ENCODE measurements around the gene CCDC12. TPM values are rescaled to one million over a fixed set of nuclear protein-coding genes. Genes with fewer than 3 reads are reported as not detected.

The CCDC12 gene
- total and polyA plus RNA-seq, 4 donors = 34.2 to 129 (median 70.0) TPM

- TF ChIP-seq CTCF (IDR thresholded peaks at IDR 0.05; ENCODE audit: control extremely low read depth, extremely low read depth) = no peak
- peaks cover 0 to 6% (median 2%) of the 10 kb centered on the region in 4 donors for H3K36me3 ChIP-seq (ENCODE audit: control insufficient read depth in 4 of 4, insufficient read depth in 4 of 4, low read length in 4 of 4)
- peaks cover 0 to 16% (median 9%) of the 10 kb centered on the region in 5 donors for H3K4me1 ChIP-seq (ENCODE audit: control insufficient read depth in 5 of 5, insufficient read depth in 5 of 5, low read length in 5 of 5)
- peaks cover 0 to 4% (median 0%) of the 10 kb centered on the region in 3 donors for H3K27me3 ChIP-seq (ENCODE audit: control insufficient read depth in 3 of 3, insufficient read depth in 3 of 3, low read length in 2 of 3)
- ATAC-seq (ENCODE audit: insufficient read depth, low FRiP score) (no peak), DNase-seq (no peak)
- WGBS, 2 donors = 84 to 86% methylated on average over 3 of the region's 3 CpGs
- H3K9ac ChIP-seq (ENCODE audit: insufficient read depth in 1 of 2, low read length in 2 of 2) = no peak overlapping the region
- H3K4me3 ChIP-seq = no peak overlapping the region
- H3K27ac ChIP-seq (ENCODE audit: low read depth in 1 of 2, low read length in 1 of 2) = no peak overlapping the region
- no peaks in the 10 kb centered on the region for H3K9me3 ChIP-seq (ENCODE audit: control insufficient read depth in 4 of 4, insufficient read depth in 3 of 4, low read length in 3 of 4)
Observed at GRCh38 chr3:46901061-46901460, 75.5 kb downstream of the CCDC12 start.

GRCh38 chr3:46900356-46900755 is 76.2 kb downstream of the CCDC12 start:
- Histone ChIP-seq H3K4me3 (no peak overlapping the region), H3K27me3 (ENCODE audit: control insufficient read depth in 3 of 3, insufficient read depth in 3 of 3, low read length in 2 of 3) (peaks cover 0 to 4% (median 0%) of the 10 kb centered on the region in 3 donors), H3K9ac (ENCODE audit: insufficient read depth in 1 of 2, low read length in 2 of 2) (no peak overlapping the region), H3K36me3 (ENCODE audit: control insufficient read depth in 4 of 4, insufficient read depth in 4 of 4, low read length in 4 of 4) (peaks cover 0 to 6% (median 2%) of the 10 kb centered on the region in 4 donors), H3K4me1 (ENCODE audit: control insufficient read depth in 5 of 5, insufficient read depth in 5 of 5, low read length in 5 of 5) (peaks cover 0 to 16% (median 12%) of the 10 kb centered on the region in 5 donors), H3K27ac (ENCODE audit: low read depth in 1 of 2, low read length in 1 of 2) (no peak overlapping the region), H3K9me3 (ENCODE audit: control insufficient read depth in 4 of 4, insufficient read depth in 3 of 4, low read length in 3 of 4) (no peaks in the 10 kb centered on the region)
- no peak for TF ChIP-seq CTCF (IDR thresholded peaks at IDR 0.05; ENCODE audit: control extremely low read depth, extremely low read depth)
- WGBS, 2 donors = 89 to 93% methylated on average over 6 of the region's 6 CpGs
- ATAC-seq (ENCODE audit: insufficient read depth, low FRiP score) (no peak), DNase-seq (no peak)

- Histone ChIP-seq H3K27me3 (ENCODE audit: control insufficient read depth in 3 of 3, insufficient read depth in 3 of 3, low read length in 2 of 3) (peaks cover 0 to 4% (median 0%) of the 10 kb centered on the region in 3 donors), H3K9ac (ENCODE audit: insufficient read depth in 1 of 2, low read length in 2 of 2) (no peak overlapping the region), H3K36me3 (ENCODE audit: control insufficient read depth in 4 of 4, insufficient read depth in 4 of 4, low read length in 4 of 4) (peaks cover 0 to 6% (median 2%) of the 10 kb centered on the region in 4 donors), H3K27ac (ENCODE audit: low read depth in 1 of 2, low read length in 1 of 2) (no peak overlapping the region), H3K4me3 (no peak overlapping the region), H3K9me3 (ENCODE audit: control insufficient read depth in 4 of 4, insufficient read depth in 3 of 4, low read length in 3 of 4) (no peaks in the 10 kb centered on the region), H3K4me1 (ENCODE audit: control insufficient read depth in 5 of 5, insufficient read depth in 5 of 5, low read length in 5 of 5) (peaks cover 0 to 16% (median 12%) of the 10 kb centered on the region in 5 donors)
- 73 to 94% methylated on average over 5 of the region's 5 CpGs for WGBS, 2 donors
- DNase-seq = peak in 1 of 3 donors; percentile 58
- no peak for ATAC-seq (ENCODE audit: insufficient read depth, low FRiP score)
- TF ChIP-seq CTCF (IDR thresholded peaks at IDR 0.05; ENCODE audit: control extremely low read depth, extremely low read depth) = no peak
Observed at GRCh38 chr3:46900007-46900292, 76.6 kb downstream of the CCDC12 start.
